ENCODE data around the gene TMED9.
"Not testable (repeated sequence)": the region's sequence is repeated elsewhere in the genome, so short reads cannot be mapped to it uniquely, and the experiment has no call there.

TMED9 gene

DNA sequence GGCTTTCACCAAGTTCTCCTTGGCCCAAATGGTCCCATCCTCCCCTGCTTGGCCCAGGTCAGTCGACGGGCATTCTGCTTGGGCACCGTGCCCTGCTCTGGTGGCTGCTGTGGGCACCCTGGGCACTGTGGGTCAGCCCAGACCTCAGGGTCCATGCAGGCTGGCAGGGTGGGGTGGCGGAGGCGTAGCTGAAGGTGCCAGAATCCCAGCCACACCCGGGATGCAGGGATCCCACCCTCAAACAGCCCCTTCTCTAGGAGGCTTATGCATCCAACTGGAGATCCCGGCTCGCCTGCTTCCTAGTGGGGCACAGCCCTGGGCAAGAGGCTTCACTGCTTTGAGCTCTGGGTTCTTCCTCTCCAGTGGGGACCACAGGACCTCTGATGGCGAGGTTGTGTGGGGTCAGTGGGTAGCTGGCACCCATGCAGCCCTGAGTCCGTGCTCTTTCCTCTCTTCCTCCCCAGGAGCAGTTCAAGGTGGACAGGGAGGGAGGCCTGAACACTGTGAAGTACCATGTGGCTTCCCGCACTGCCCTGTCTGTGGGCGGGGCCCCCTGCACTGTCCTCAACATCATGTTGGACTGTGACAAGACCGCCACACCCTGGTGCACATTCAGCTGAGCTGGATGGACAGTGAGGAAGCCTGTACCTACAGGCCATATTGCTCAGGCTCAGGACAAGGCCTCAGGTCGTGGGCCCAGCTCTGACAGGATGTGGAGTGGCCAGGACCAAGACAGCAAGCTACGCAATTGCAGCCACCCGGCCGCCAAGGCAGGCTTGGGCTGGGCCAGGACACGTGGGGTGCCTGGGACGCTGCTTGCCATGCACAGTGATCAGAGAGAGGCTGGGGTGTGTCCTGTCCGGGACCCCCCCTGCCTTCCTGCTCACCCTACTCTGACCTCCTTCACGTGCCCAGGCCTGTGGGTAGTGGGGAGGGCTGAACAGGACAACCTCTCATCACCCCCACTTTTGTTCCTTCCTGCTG lies 17.4 kb downstream of the TMED9 start:
- H3K4me3 ChIP-seq (ENCODE audit: low read depth, low read length) = no peak overlapping the region
- TF ChIP-seq, protein P1, sequence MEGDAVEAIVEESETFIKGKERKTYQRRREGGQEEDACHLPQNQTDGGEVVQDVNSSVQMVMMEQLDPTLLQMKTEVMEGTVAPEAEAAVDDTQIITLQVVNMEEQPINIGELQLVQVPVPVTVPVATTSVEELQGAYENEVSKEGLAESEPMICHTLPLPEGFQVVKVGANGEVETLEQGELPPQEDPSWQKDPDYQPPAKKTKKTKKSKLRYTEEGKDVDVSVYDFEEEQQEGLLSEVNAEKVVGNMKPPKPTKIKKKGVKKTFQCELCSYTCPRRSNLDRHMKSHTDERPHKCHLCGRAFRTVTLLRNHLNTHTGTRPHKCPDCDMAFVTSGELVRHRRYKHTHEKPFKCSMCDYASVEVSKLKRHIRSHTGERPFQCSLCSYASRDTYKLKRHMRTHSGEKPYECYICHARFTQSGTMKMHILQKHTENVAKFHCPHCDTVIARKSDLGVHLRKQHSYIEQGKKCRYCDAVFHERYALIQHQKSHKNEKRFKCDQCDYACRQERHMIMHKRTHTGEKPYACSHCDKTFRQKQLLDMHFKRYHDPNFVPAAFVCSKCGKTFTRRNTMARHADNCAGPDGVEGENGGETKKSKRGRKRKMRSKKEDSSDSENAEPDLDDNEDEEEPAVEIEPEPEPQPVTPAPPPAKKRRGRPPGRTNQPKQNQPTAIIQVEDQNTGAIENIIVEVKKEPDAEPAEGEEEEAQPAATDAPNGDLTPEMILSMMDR (IDR thresholded peaks at IDR 0.05; ENCODE audit: borderline replicate concordance, insufficient read depth, low read depth, low read length) = no peak

DNA sequence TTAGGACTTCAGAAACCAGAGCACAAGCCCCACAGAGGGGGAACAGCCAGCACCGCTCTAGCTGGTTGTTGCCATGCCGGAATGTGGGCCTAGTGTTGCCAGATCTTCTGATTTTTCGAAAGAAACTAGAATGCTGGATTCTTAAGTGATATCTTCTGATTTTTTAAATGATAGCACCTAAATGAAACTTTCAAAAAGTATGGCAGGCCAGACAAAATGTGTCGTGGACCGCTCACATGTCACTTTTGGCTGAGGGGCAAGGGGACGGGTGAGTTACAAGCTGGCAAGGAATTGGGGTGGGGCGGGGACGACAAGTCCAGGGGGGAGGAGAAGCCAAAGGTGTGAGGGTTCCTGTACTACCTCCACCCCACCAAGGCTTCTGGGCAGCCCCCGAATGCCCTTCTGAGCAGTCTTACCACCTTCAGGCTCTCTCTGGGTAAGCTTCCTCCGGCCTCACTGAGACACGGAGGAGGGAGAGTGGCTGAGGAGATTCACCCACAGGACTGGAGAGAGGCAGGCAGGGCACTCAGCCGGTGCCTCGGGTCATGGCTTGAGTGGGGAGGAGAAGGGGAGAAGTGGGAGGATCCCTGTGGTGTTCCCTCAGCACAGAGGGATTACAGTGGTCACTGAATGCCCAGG lies 18.2 kb downstream of the TMED9 start:
- TF ChIP-seq, protein P1 (IDR thresholded peaks at IDR 0.05; ENCODE audit: borderline replicate concordance, insufficient read depth, low read depth, low read length) = no peak
- no peak overlapping the region for H3K4me3 ChIP-seq (ENCODE audit: low read depth, low read length)

DNA sequence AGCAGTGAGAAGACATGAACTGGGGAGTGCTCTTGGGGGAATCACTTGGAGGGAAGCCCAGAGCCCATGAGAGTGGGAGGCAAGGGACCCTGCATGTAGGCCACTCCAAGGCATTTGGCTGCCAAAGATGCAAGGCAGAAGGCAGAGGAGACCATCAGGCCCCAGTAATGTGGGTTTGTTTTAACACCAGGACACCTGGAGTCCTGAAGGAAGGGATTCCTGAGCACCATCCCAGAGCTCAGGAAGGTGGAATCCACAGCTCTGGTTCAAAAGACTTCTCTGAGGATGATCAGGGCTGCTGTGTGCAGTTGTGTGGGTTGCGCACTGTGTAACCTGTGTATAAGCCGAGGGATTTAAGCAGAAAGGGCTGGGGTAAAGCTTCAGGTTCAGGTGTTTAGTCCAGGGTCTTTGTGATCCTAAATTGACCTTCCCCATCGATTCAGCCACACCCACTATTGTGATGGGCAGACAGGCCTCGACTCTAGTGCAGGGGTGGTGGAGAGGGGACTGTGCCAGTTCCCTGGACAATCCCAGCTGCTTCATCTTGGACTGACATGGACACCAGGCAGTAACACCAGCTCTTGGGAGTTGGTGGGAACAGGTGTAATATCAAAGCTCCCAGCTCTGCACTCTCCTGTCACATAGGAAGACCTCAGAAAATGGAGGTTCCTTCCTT lies 18.9 kb downstream of the TMED9 start:
- H3K4me3 ChIP-seq (ENCODE audit: low read depth, low read length) = no peak overlapping the region
- TF ChIP-seq, protein P1 (IDR thresholded peaks at IDR 0.05; ENCODE audit: borderline replicate concordance, insufficient read depth, low read depth, low read length) = no peak

DNA sequence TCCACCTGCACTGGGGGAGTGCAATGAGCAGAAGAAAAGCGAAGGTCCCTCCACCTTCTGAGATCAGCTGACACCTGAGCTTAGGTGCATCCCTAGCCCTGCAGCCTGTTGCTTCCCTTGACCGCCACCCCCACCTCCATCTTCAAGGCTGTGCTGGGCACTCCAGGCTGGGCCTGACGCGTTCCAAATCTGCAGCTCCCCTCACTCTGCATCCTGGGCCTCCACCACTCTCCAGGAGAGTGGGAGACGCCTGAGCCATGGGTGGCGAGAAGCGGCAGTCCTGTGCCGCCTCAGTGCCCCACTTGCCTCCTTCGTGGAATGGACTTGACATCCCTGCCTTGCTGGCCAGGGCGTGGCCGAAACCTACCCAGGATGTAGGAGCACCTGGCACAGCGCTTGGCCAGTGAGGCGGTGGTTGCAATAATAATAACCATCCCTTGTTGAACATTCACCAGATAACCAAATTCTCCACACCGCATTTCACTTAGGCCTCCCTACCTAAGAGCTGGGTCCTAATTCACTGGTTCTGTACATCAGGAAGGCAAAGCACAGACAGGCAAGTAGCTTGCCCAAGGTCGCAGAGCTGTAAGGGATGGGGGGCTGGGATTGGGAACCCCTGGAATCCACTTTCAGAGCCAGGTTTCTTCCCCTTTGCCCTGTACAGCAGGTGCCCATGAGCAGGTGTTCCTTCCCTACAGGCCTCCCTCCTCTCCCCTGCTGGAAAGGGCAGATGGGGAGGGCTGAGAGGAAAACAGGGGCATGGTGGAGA lies 19.6 kb downstream of the TMED9 start:
- TF ChIP-seq, protein P1 (IDR thresholded peaks at IDR 0.05; ENCODE audit: borderline replicate concordance, insufficient read depth, low read depth, low read length) = no peak
- no peak overlapping the region for H3K4me3 ChIP-seq (ENCODE audit: low read depth, low read length)

DNA sequence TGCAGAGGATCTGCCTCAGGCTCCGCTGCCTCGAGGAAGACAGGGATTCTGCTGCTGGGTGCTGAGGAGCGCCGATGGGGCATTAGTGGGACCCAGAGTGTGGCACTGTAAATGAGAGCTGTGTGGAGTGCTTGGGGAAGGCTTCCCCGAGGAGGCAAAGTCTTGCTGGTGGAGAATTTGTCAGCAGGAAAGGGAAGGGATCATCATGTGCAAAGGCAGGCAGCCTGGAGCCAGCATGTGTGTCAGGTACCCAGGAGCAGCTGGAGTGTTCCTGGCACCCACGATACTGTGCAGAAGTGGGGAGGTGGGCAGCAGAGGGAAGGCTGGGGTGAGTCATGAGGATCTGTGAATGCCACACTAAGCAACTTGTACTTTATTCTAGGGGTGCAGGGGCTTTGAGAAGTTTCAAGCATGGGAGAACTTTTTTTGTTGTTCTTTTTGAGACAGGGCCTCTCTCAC lies 20.2 kb downstream of the TMED9 start:
- TF ChIP-seq, protein P1 (IDR thresholded peaks at IDR 0.05; ENCODE audit: borderline replicate concordance, insufficient read depth, low read depth, low read length) = no peak

DNA sequence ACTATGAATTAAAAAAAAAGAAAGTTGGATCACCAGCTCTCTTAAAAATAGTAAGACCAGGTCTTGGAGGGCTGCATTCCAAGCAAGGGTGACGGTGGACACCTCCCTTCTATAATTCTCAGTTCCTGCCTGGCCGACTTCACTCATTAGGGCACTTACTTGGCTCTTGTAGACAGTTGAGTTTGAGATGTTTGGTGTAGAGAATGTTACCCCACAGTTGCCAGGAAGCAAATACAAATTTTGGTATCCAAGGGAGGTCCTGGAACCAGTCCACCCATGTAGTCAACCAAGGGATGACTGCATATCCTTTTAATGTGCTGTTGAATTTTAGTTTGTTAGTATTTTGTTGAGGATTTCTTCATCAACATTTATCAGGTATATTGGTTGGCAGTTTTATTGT lies 28.6 kb downstream of the TMED9 start:
- H3K4me3 ChIP-seq (ENCODE audit: low read depth, low read length) = no peak overlapping the region
- TF ChIP-seq, protein P1 (IDR thresholded peaks at IDR 0.05; ENCODE audit: borderline replicate concordance, insufficient read depth, low read depth, low read length) = no peak

More for the DNA sequence above, 20.2 kb downstream of the TMED9 start:
- no peak overlapping the region for H3K4me3 ChIP-seq (ENCODE audit: low read depth, low read length)

DNA sequence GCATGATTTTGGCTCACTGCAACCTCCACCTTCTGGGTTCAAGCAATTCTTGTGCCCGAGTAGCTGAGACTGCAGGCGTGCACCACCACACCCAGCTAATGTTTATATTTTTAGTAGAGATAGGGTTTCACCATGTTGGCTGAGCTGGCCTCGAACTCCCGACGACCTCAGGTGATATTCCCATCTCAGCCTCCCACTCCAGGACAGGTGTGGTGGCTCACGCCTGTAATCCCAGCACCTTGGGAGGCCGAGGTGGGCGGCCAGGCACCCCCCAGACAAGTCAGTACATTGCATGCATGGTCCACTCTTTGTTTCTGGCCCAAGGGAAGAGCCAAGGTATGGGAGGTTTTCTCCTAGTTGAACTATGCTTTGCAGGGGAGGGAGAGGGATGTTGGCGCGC lies 32.2 kb downstream of the TMED9 start:
- not testable (repeated sequence) for H3K4me3 ChIP-seq (ENCODE audit: low read depth, low read length)

DNA sequence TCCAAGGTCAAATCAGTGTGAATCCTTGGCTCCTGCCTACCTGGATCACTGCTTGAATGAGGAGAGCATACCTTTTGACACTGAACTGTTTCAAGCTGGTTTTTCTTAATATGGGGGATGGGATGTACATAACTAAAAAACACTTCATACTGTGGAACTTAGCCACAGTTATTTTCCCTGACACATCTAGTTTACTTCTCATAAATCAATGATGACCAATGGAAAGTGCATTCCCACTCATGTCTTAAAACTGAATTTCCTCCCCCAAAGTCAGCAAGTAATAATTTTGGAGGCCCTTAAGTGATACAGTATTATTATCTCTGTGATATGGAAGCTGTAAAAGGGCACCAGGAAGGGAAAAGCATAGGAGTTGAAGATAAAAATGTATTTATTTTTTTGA lies 38.2 kb downstream of the TMED9 start:
- H3K4me3 ChIP-seq (ENCODE audit: low read depth, low read length) = not testable (repeated sequence)

DNA sequence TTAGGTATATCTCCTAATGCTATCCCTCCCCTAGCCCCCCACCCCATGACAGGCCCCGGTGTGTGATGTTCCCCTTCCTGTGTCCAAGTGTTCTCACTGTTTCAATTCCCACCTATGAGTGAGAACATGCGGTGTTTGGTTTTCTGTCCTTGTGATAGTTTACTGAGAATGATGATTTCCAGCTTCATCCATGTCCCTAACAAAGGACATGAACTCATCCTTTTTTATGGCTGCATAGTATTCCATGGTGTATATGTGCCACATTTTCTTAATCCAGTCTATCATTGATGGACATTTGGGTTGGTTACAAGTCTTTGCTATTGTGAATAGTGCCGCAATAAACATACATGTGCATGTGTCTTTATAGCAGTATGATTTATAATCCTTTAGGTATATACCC lies 42.9 kb downstream of the TMED9 start:
- not testable (repeated sequence) for H3K4me3 ChIP-seq (ENCODE audit: low read depth, low read length)

DNA sequence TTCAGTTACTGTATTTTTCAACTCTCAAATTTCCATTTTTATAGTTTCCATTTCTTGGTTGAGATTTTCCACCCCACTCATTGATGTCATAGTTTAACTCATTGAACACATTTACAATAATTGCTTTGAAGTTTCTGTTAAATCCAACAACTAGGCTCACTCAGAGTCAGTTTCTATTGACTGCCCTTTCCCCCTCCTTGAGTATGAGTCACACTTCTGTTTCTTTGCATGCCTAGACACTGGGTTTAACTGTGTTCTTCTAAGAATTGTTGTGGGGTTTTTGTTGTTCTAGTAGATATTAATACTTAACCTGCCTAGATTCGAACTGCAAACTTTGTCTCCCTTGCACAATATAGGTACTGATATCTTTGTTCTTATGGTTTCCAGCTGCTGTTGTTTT lies 53.5 kb downstream of the TMED9 start:
- H3K4me3 ChIP-seq (ENCODE audit: low read depth, low read length) = not testable (repeated sequence)
